Activated CD4-positive, alpha-beta memory T cell treated with anti-CD3 and anti-CD28 coated beads for 36 hours (primary cell): ENCODE data around the gene CEP95. TPM values are rescaled to one million over a fixed set of nuclear protein-coding genes. Genes with fewer than 3 reads are reported as not detected.

Experiments
- CTCF ChIA-PET: fragments of 350-600 bp; sonication (Branson Sonifier 250); formaldehyde crosslinking; loops from one replicate; lab custom pipeline; 2021; ENCODE audit warnings: antibody characterized with exemption, inconsistent platforms; lab: Charles Lee
- POLR2A ChIA-PET: fragments of 350-600 bp; sonication (Branson Sonifier 250); formaldehyde crosslinking; loops from one replicate; lab custom pipeline; 2021; ENCODE audit warnings: antibody characterized with exemption; lab: Charles Lee
- DNase-seq: peaks from one replicate; pipeline ENCODE4 v3.0.0-alpha.2; 2020
- H3K27ac Mint-ChIP-seq: one replicate; pipeline ENCODE4 v1.8.0; 2021; ENCODE audit warnings: mixed read lengths
- H3K27me3 Mint-ChIP-seq: one replicate; pipeline ENCODE4 v1.8.0; 2021; ENCODE audit warnings: mixed read lengths
- H3K36me3 Mint-ChIP-seq: one replicate; pipeline ENCODE4 v1.8.0; 2021; ENCODE audit warnings: mixed read lengths
- H3K4me1 Mint-ChIP-seq: one replicate; pipeline ENCODE4 v1.8.0; 2021; ENCODE audit warnings: low read depth, mixed read lengths
- H3K4me3 Mint-ChIP-seq: one replicate; pipeline ENCODE4 v1.8.0; 2021; ENCODE audit warnings: mild to moderate bottlenecking, mixed read lengths
- H3K9me3 Mint-ChIP-seq: one replicate; pipeline ENCODE4 v1.8.0; 2021; ENCODE audit warnings: mixed read lengths
- intact Hi-C: fragments of 100-400 bp; cut with micrococcal nuclease; formaldehyde crosslinking; loops from one replicate; pipeline ENCODE4 v1.15.1; 2023
- total RNA-seq, 2 experiments: library from RNA; stranded (reverse); gene quantifications; one replicate each; pipeline ENCODE4 v1.2.3, GENCODE V29; 2021

Gene CEP95
- total RNA-seq, 2 experiments from 2014 or later: 29.9 to 37.8 TPM

GRCh38 chr17:64503341-64503740, 3.4 kb upstream of the CEP95 start:
- Mint-ChIP-seq H3K36me3 (peaks cover 73% of the 10 kb centered on the region), H3K27ac (peak overlapping the region; percentile 77), H3K27me3 (peaks cover 2% of the 10 kb centered on the region), H3K9me3 (no peaks in the 10 kb centered on the region), H3K4me1 (peaks cover 69% of the 10 kb centered on the region), H3K4me3 (no peak overlapping the region)
- ChIA-PET POLR2A (interaction anchor here (0.5 to 1.5 kb wide), 3 partner anchors 11 to 96 kb away, joined by 3 to 6 read pairs (median 3); no protein-coding TSS in a partner anchor), CTCF (interaction anchor here (0.9 to 1.6 kb wide), 3 partner anchors 10 to 84 kb away, joined by 3 to 6 read pairs (median 4); no protein-coding TSS in a partner anchor)
- DNase-seq: no peak
- intact Hi-C loops: loop anchor here (10.0 kb wide), 3 partner anchors 439 to 729 kb away; partner anchors contain the start of genes CCDC47 and DDX42

GRCh38 chr17:64503821-64504768, 2.7 kb upstream of the CEP95 start:
- Mint-ChIP-seq H3K27ac (peak overlapping the region; percentile 100), H3K36me3 (peaks cover 72% of the 10 kb centered on the region), H3K4me3 (peak overlapping the region; percentile 97), H3K9me3 (no peaks in the 10 kb centered on the region), H3K4me1 (peaks cover 67% of the 10 kb centered on the region), H3K27me3 (peaks cover 2% of the 10 kb centered on the region)
- intact Hi-C loops: loop anchor here (10.0 kb wide), 3 partner anchors 439 to 729 kb away; partner anchors contain the start of genes CCDC47 and DDX42
- CTCF ChIA-PET: interaction anchor here (0.9 to 4.2 kb wide), 5 partner anchors 8 to 85 kb away, joined by 3 to 46 read pairs (median 6); partner anchors contain the start of gene POLG2
- no peak for DNase-seq
- POLR2A ChIA-PET: interaction anchor here (1.1 to 4.2 kb wide), 6 partner anchors 8 to 130 kb away, joined by 3 to 125 read pairs (median 6); partner anchors contain the start of gene POLG2

GRCh38 chr17:64504769-64505339, 1.9 kb upstream of the CEP95 start:
- peaks cover 69% of the 10 kb centered on the region for H3K36me3 Mint-ChIP-seq
- H3K27ac Mint-ChIP-seq: peak overlapping the region; percentile 100
- H3K4me1 Mint-ChIP-seq: peaks cover 65% of the 10 kb centered on the region
- DNase-seq: no peak
- intact Hi-C loops: loop anchor here (1.0 to 10.0 kb wide), 7 partner anchors 373 to 808 kb away; partner anchors contain the start of genes CCDC47, DDX42, ERN1 and ICAM2
- CTCF ChIA-PET: interaction anchor here (0.6 to 4.2 kb wide), 7 partner anchors 9 to 373 kb away, joined by 3 to 46 read pairs (median 3); partner anchors contain the start of gene POLG2
- peak overlapping the region; percentile 97 for H3K4me3 Mint-ChIP-seq
- POLR2A ChIA-PET: interaction anchor here (0.6 to 4.2 kb wide), 19 partner anchors 8 to 732 kb away, joined by 3 to 125 read pairs (median 5); partner anchors contain the start of genes CCDC47 and POLG2
- no peaks in the 10 kb centered on the region for H3K9me3 Mint-ChIP-seq
- H3K27me3 Mint-ChIP-seq: peaks cover 2% of the 10 kb centered on the region

- peaks cover 60% of the 10 kb centered on the region for H3K4me1 Mint-ChIP-seq
These were observed 1.2 kb upstream of the CEP95 start for GRCh38 chr17:64505340-64506200.

GRCh38 chr17:64506201-64506575, 589 bp upstream of the CEP95 start, which contains the start of gene DDX5:
Gene DDX5, minus strand, starts transcription at chr17:64506289. Its CDS starts 170 bp downstream, at chr17:64506119.
- CTCF ChIA-PET: interaction anchor here (0.6 to 4.2 kb wide), 10 partner anchors 10 to 270 kb away, joined by 3 to 46 read pairs (median 3); partner anchors contain the start of gene POLG2
- H3K4me1 Mint-ChIP-seq: peaks cover 54% of the 10 kb centered on the region

More at GRCh38 chr17:64505340-64506200, 1.2 kb upstream of the CEP95 start:
- Mint-ChIP-seq H3K36me3 (peaks cover 64% of the 10 kb centered on the region), H3K27ac (peak overlapping the region; percentile 100), H3K27me3 (peaks cover 2% of the 10 kb centered on the region), H3K4me3 (peak overlapping the region; percentile 97), H3K9me3 (no peaks in the 10 kb centered on the region)
- POLR2A ChIA-PET: interaction anchor here (0.6 to 4.2 kb wide), 23 partner anchors 9 to 732 kb away, joined by 3 to 125 read pairs (median 5); partner anchors contain the start of genes CCDC47 and POLG2
- CTCF ChIA-PET: interaction anchor here (0.6 to 4.2 kb wide), 10 partner anchors 9 to 373 kb away, joined by 3 to 46 read pairs (median 4); partner anchors contain the start of gene POLG2
- intact Hi-C loops: loop anchor here (1.0 to 10.0 kb wide), 13 partner anchors 8 to 808 kb away; partner anchors contain the start of genes CCDC47, DDX42, ERN1 and ICAM2
- peak; percentile 92 for DNase-seq

GRCh38 chr17:64507413-64507782, 621 bp downstream of the CEP95 start:
- Mint-ChIP-seq H3K9me3 (no peaks in the 10 kb centered on the region), H3K36me3 (peaks cover 61% of the 10 kb centered on the region), H3K4me3 (peak overlapping the region; percentile 97), H3K27me3 (peaks cover 2% of the 10 kb centered on the region), H3K4me1 (peaks cover 42% of the 10 kb centered on the region), H3K27ac (peak overlapping the region; percentile 100)
- intact Hi-C loops: loop anchor here (1.0 to 10.0 kb wide), 11 partner anchors 15 to 810 kb away; partner anchors contain the start of genes CCDC47, DDX42, ERN1 and SMARCD2
- DNase-seq: peak; percentile 57
- ChIA-PET POLR2A (interaction anchor here (1.0 to 4.2 kb wide), 6 partner anchors 8 to 142 kb away, joined by 4 to 125 read pairs (median 6); partner anchors contain the start of gene POLG2), CTCF (interaction anchor here (0.9 to 4.2 kb wide), 8 partner anchors 11 to 142 kb away, joined by 3 to 46 read pairs (median 6); partner anchors contain the start of gene POLG2)

More at GRCh38 chr17:64506201-64506575, 589 bp upstream of the CEP95 start, which contains the start of gene DDX5:
- Mint-ChIP-seq H3K36me3 (peaks cover 64% of the 10 kb centered on the region), H3K9me3 (no peaks in the 10 kb centered on the region), H3K27me3 (peaks cover 2% of the 10 kb centered on the region), H3K27ac (peak within 1 kb of the TSS; percentile 100), H3K4me3 (peak within 1 kb of the TSS; percentile 97)
- POLR2A ChIA-PET: interaction anchor here (0.6 to 4.2 kb wide), 19 partner anchors 9 to 733 kb away, joined by 3 to 125 read pairs (median 5); partner anchors contain the start of genes CCDC47, POLG2 and SMURF2
- DNase-seq: peak; percentile 99
- intact Hi-C loops: loop anchor here (1.0 to 10.0 kb wide), 12 partner anchors 9 to 809 kb away; partner anchors contain the start of genes CCDC47, DDX42, ERN1 and POLG2

- peak overlapping the region; percentile 61 for H3K4me3 Mint-ChIP-seq
- H3K36me3 Mint-ChIP-seq: peaks cover 56% of the 10 kb centered on the region
- H3K9me3 Mint-ChIP-seq: no peaks in the 10 kb centered on the region
- CTCF ChIA-PET: interaction anchor here (2.9 kb wide), 1 partner anchor 16 kb away, joined by 11 read pairs; no protein-coding TSS in a partner anchor
- POLR2A ChIA-PET: no interaction called here
- peaks cover 30% of the 10 kb centered on the region for H3K4me1 Mint-ChIP-seq
- intact Hi-C loops: loop anchor here (5.0 to 10.0 kb wide), 6 partner anchors 376 to 811 kb away; partner anchors contain the start of genes CCDC47, DDX42, ERN1 and SMARCD2
- no peak for DNase-seq
- peaks cover 2% of the 10 kb centered on the region for H3K27me3 Mint-ChIP-seq
- H3K27ac Mint-ChIP-seq: no peak overlapping the region
These were observed 1.9 kb downstream of the CEP95 start for GRCh38 chr17:64508683-64509082.

- CTCF ChIA-PET: interaction anchor here (2.9 kb wide), 1 partner anchor 16 kb away, joined by 11 read pairs; no protein-coding TSS in a partner anchor
- H3K27ac Mint-ChIP-seq: no peak overlapping the region
- H3K36me3 Mint-ChIP-seq: peaks cover 53% of the 10 kb centered on the region
- H3K27me3 Mint-ChIP-seq: peaks cover 2% of the 10 kb centered on the region
- H3K4me3 Mint-ChIP-seq: peak overlapping the region; percentile 13
- intact Hi-C loops: loop anchor here (5.0 to 10.0 kb wide), 6 partner anchors 377 to 812 kb away; partner anchors contain the start of genes CCDC47, DDX42, ERN1 and SMARCD2
- H3K9me3 Mint-ChIP-seq: no peaks in the 10 kb centered on the region
- no peak for DNase-seq
- POLR2A ChIA-PET: no interaction called here
- H3K4me1 Mint-ChIP-seq: peaks cover 25% of the 10 kb centered on the region
These were observed 2.4 kb downstream of the CEP95 start for GRCh38 chr17:64509179-64509578.

GRCh38 chr17:64515419-64515818, 8.6 kb downstream of the CEP95 start:
- intact Hi-C loops: no loop called here
- H3K27ac Mint-ChIP-seq: no peak overlapping the region
- H3K4me1 Mint-ChIP-seq: peaks cover 18% of the 10 kb centered on the region
- no peaks in the 10 kb centered on the region for H3K9me3 Mint-ChIP-seq
- CTCF ChIA-PET: interaction anchor here (0.6 to 1.6 kb wide), 3 partner anchors 23 to 221 kb away, joined by 3 to 4 read pairs (median 4); no protein-coding TSS in a partner anchor
- H3K27me3 Mint-ChIP-seq: no peaks in the 10 kb centered on the region
- no peak for DNase-seq
- POLR2A ChIA-PET: interaction anchor here (1.2 to 1.9 kb wide), 3 partner anchors 9 to 17 kb away, joined by 4 to 7 read pairs (median 7); partner anchors contain the start of genes CEP95 and DDX5
- no peak overlapping the region for H3K4me3 Mint-ChIP-seq
- H3K36me3 Mint-ChIP-seq: peaks cover 48% of the 10 kb centered on the region
